Measurements from ENCODE around the gene CNTNAP2.
"Not testable (repeated sequence)": the region's sequence is repeated elsewhere in the genome, so short reads cannot be mapped to it uniquely, and the experiment has no call there.

Gene CNTNAP2

GRCh38 chr7:148456351-148456750 is 2339.8 kb downstream of the CNTNAP2 start:
- no peak for DNase-seq
- TF ChIP-seq POLR2A (IDR thresholded peaks at IDR 0.05; ENCODE audit: low read length), result no peak
- TF ChIP-seq GATA1 (IDR thresholded peaks at IDR 0.05; ENCODE audit: low read depth, low read length), result no peak

GRCh38 chr7:148457310-148457921 is 2340.8 kb downstream of the CNTNAP2 start:
- DNase-seq, result no peak
- no peak for TF ChIP-seq GATA1 (IDR thresholded peaks at IDR 0.05; ENCODE audit: low read depth, low read length)
- TF ChIP-seq POLR2A (IDR thresholded peaks at IDR 0.05; ENCODE audit: low read length), result no peak

GRCh38 chr7:148458263-148458662 is 2341.7 kb downstream of the CNTNAP2 start:
- no peak for DNase-seq
- TF ChIP-seq GATA1 (IDR thresholded peaks at IDR 0.05; ENCODE audit: low read depth, low read length), result no peak
- TF ChIP-seq POLR2A (IDR thresholded peaks at IDR 0.05; ENCODE audit: low read length), result no peak

DNA sequence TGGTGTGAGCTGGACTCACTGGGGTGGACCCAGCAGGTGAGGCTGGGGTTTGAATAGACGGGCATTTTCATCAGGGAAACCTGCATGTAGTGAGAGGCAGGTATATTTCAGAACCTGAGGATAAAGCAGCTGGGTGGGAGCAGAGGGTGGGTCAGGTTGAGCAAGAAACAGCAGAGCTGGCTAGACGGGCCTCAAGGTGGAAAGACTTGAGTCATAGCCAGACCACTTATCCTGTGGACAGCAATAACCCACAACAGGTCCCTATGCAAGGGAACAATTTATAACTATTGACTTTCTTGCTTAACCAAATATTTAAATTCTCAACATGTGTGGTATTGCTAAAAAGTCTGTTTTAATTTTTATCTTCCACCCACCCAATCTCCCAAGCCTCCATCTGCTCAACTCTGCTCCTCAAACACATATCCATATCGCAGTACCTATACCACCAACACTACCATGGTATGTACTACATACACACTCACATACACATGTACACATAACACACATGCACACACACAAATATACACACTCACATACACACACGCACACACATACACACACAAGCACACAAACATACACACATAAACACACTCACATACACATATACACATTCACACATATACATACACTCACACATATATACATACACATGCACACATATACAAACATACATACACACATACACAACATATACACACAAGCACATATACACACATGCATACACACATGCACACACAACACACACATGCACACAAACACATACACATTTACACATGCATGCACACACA is 2345.0 kb downstream of the CNTNAP2 start:
- no peak for DNase-seq
- TF ChIP-seq GATA1 (IDR thresholded peaks at IDR 0.05; ENCODE audit: low read depth, low read length), result no peak
- TF ChIP-seq POLR2A (IDR thresholded peaks at IDR 0.05; ENCODE audit: low read length), result no peak

- not testable (repeated sequence) for DNase-seq
These were observed 2346.2 kb downstream of the CNTNAP2 start for GRCh38 chr7:148462774-148463173.

- no peak for DNase-seq
- no peak for TF ChIP-seq POLR2A (IDR thresholded peaks at IDR 0.05; ENCODE audit: low read length)
- no peak for TF ChIP-seq GATA1 (IDR thresholded peaks at IDR 0.05; ENCODE audit: low read depth, low read length)
These were observed 2346.6 kb downstream of the CNTNAP2 start for GRCh38 chr7:148463210-148463609.

DNA sequence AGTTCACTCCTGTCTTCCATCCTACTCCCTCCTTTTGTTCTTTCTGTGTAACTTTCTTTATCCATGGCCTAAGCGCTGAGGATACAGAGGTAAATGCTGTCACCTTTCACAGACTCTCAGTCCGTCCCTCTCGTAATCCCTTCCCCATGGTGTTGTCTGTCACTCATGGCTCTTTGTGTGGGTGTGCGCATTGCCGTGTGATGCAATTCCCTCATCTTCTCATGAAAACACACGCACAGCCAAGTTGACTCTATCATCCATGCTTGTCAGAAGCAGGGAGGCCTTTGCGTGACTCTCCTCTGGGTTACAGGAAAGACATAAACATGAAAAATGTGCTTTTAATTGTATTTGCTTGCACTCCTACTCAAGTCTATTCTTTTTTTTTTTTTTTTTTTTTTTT is 2348.3 kb downstream of the CNTNAP2 start:
- no peak for TF ChIP-seq GATA1 (IDR thresholded peaks at IDR 0.05; ENCODE audit: low read depth, low read length)
- TF ChIP-seq POLR2A (IDR thresholded peaks at IDR 0.05; ENCODE audit: low read length), result no peak
- no peak for DNase-seq

DNA sequence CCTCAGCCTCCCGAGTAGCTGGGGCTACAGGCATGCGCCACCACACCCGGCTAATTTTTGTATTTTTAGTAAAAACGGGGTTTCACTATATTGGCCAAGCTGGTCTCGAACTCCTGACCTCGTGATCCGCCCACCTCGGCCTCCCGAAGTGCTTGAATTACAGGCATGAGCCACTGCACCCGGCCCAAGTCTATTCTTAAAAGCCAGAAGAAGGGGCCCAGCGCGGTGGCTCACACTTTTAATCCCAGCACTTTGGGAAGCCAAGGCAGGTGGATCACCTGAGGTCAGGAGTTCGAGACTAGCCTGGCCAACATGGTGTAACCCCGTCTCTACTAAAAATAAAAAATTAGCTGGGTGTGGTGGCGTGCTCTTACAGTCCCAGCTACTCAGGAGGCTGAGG is 2348.8 kb downstream of the CNTNAP2 start:
- DNase-seq, result not testable (repeated sequence)

DNA sequence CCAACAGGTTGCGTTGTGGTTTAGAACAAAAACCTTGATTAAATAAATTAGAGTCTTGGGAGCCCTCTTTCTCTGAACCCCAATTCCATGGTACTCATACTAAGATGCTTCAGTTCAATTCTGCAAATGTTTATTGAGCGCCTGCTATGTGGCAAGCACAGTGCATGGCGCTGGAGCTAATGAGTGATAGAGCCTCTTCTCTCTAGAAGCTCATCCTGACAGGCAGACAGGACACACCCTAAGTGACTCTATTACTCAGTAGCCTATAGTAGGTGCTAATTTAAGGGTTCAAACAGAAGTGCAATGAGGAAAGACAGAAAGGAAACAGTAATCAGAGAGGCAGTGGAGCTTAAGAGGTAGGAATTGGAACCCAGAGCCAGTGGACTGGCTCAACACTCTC is 2349.5 kb downstream of the CNTNAP2 start:
- no peak for DNase-seq
- no peak for TF ChIP-seq GATA1 (IDR thresholded peaks at IDR 0.05; ENCODE audit: low read depth, low read length)
- TF ChIP-seq POLR2A (IDR thresholded peaks at IDR 0.05; ENCODE audit: low read length), result no peak

- no peak for TF ChIP-seq GATA1 (IDR thresholded peaks at IDR 0.05; ENCODE audit: low read depth, low read length)
- no peak for TF ChIP-seq POLR2A (IDR thresholded peaks at IDR 0.05; ENCODE audit: low read length)
- no peak for DNase-seq
These were observed 2352.1 kb downstream of the CNTNAP2 start for GRCh38 chr7:148468700-148469098.
